Kidney (tissue), 14 donors: ENCODE measurements around the gene CEBPA. TPM values are rescaled to one million over a fixed set of nuclear protein-coding genes. Genes with fewer than 3 reads are reported as not detected.

ENCODE experiments used
- DNase-seq, 5 donors: peaks; one replicate each; pipeline ENCODE4 v3.0.0-alpha.2; 2013 to 2020
- FAIRE-seq: peaks from 2 replicates; lab custom pipeline; 2012; peaks lifted over from hg19 to GRCh38; lab: Jason Lieb, UNC
- H3K27ac ChIP-seq, 2 donors: one replicate each; pipeline ENCODE4 v1.7.0; 2013; ENCODE audit warnings: low read depth in 2 of 2, low read length in 2 of 2, inconsistent platforms in 1 of 2
- H3K27me3 ChIP-seq: one replicate; pipeline ENCODE4 v1.7.1; 2013; ENCODE audit warnings: low read length, inconsistent platforms; ENCODE audit not compliant: control insufficient read depth, insufficient read depth
- H3K36me3 ChIP-seq, 3 donors: one replicate each; pipeline versions ENCODE4 v1.7.0 to v1.7.1; 2013; ENCODE audit warnings: low read length in 3 of 3, control low read depth in 1 of 3, inconsistent platforms in 1 of 3; ENCODE audit not compliant: insufficient read depth in 3 of 3, control insufficient read depth in 2 of 3
- H3K4me1 ChIP-seq, 3 donors: one replicate each; pipeline versions ENCODE4 v1.7.0 to v1.7.1; 2013; ENCODE audit warnings: low read length in 3 of 3, inconsistent platforms in 1 of 3, low read depth in 1 of 3; ENCODE audit not compliant: control insufficient read depth in 2 of 3, insufficient read depth in 2 of 3
- H3K4me3 ChIP-seq, 3 donors: one replicate each; pipeline versions ENCODE4 v1.7.0 to v1.8.1; 2013; ENCODE audit warnings: low read length in 3 of 3, control low read depth in 1 of 3, inconsistent platforms in 1 of 3
- H3K9ac ChIP-seq, 3 donors: one replicate each; pipeline versions ENCODE4 v1.7.0 to v1.7.1; 2013; ENCODE audit warnings: low read length in 3 of 3, control low read depth in 1 of 3, inconsistent platforms in 1 of 3
- H3K9me3 ChIP-seq, 3 donors: one replicate each; pipeline versions ENCODE4 v1.7.0 to v1.7.1; 2013; ENCODE audit warnings: low read length in 3 of 3, control low read depth in 1 of 3, inconsistent platforms in 1 of 3; ENCODE audit not compliant: control insufficient read depth in 2 of 3, insufficient read depth in 1 of 3
- intact Hi-C: fragments of 100-400 bp; cut with DNase I; formaldehyde crosslinking; loops from one replicate; pipeline ENCODE4 v1.11.1; 2022
- polyA plus RNA-seq: library from polyadenylated mRNA; stranded (reverse); fragments of 350-450 nt; fragmentation: Illumina TruSeq; extraction: RNeasy Lipid Tissue Mini Kit (QIAGEN cat#74804); gene quantifications from one replicate; pipeline ENCODE4 v1.2.3, GENCODE V29; 2014; ENCODE audit warnings: low read depth, low replicate concordance; ENCODE audit not compliant: insufficient read depth
- total RNA-seq: library from RNA; stranded (reverse); fragmentation: NEBNext Ultra II Directional; extraction: Animal tissue kit (Norgen Biotek cat#: 25700); gene quantifications from one replicate; pipeline ENCODE4 v1.2.1, GENCODE V29; 2021
- TF ChIP-seq, protein P1 (sequence below): IDR thresholded peaks from 3 replicates; pipeline ENCODE4 v1.5.1; 2012; ENCODE audit warnings: mild to moderate bottlenecking, moderate library complexity, borderline replicate concordance; ENCODE audit not compliant: insufficient read depth; ENCODE audit errors: extremely low read depth
- donor health status: control.
- donor health status: control.
- donor health status: control.
- donor health status: control.
- donor health status: control.
- donor health status: DM: yes; HTN: yes; CAD: no.
- donor health status: Normal renal cell carcinoma (clear cell type).

CEBPA gene
- total and polyA plus RNA-seq, 2 donors from 2014 or later: 6.6 to 7.1 TPM

DNA sequence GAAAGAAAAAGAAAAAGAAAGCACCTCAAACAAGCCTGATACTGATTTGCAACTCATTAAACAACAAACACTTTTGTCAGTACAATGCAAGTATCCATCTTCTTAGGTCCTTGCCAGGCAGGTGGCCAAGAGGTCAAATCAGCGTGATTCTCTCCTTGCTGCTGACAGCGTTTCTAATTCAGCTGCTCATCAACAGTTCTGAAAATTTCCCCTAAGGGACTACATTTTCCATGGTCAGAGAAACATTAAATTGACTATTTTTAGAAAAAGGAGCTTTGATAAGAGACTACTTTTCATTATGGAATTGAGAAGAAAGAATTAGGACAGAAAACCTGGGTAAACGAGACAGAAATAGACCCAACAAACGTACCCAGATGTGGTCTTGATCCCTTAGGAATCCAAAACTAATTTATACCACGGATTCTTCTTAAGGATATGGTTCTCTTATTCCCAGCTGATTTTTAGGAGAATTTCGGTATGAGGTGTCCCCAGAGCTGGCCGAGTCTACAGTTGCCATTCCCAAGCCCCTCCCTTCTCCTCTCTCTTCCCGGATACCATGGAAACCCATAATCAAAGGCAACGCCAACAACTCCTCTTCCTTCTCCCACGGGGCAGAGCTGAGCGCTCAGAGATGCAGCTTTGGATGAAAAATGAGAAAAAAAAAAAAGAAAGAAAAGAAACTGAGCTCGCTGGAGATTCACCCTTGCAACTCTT, 41.7 kb upstream of the CEBPA start:
- DNase-seq (peak in 2 of 5 donors; percentile 15 to 27), FAIRE-seq (no peak)
- intact Hi-C loops: no loop called here
- Histone ChIP-seq H3K9me3 (no peaks in the 10 kb centered on the region), H3K4me1 (no peaks in the 10 kb centered on the region), H3K27ac (no peak overlapping the region), H3K36me3 (no peaks in the 10 kb centered on the region), H3K9ac (no peak overlapping the region), H3K4me3 (no peak overlapping the region), H3K27me3 (no peaks in the 10 kb centered on the region)
- TF ChIP-seq, protein P1, sequence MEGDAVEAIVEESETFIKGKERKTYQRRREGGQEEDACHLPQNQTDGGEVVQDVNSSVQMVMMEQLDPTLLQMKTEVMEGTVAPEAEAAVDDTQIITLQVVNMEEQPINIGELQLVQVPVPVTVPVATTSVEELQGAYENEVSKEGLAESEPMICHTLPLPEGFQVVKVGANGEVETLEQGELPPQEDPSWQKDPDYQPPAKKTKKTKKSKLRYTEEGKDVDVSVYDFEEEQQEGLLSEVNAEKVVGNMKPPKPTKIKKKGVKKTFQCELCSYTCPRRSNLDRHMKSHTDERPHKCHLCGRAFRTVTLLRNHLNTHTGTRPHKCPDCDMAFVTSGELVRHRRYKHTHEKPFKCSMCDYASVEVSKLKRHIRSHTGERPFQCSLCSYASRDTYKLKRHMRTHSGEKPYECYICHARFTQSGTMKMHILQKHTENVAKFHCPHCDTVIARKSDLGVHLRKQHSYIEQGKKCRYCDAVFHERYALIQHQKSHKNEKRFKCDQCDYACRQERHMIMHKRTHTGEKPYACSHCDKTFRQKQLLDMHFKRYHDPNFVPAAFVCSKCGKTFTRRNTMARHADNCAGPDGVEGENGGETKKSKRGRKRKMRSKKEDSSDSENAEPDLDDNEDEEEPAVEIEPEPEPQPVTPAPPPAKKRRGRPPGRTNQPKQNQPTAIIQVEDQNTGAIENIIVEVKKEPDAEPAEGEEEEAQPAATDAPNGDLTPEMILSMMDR: no peak

DNA sequence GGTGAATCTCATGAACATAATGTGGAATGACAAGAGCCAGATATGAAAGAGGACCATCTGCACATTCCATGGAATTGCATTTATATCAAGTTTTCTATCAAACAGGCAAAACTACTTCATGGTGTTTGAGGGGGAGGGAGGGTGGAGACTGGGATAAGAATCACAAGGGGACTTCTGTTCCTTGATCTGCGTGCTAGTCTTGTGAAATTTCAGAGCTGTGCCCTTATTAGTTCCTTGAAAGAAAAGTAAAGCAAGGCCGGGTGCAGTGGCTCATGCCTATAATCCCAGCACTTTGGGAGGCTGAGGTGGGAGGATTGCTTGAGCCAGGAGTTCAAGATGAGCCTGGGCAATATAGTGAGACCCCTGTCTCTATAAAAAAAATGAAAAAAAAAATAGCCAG, 41.0 kb upstream of the CEBPA start:
- Histone ChIP-seq H3K4me3 (no peak overlapping the region), H3K36me3 (no peaks in the 10 kb centered on the region), H3K27me3 (no peaks in the 10 kb centered on the region), H3K4me1 (no peaks in the 10 kb centered on the region), H3K9ac (no peak overlapping the region), H3K27ac (no peak overlapping the region), H3K9me3 (no peaks in the 10 kb centered on the region)
- DNase-seq (no peak), FAIRE-seq (no peak)
- TF ChIP-seq, protein P1: no peak
- intact Hi-C loops: no loop called here

DNA sequence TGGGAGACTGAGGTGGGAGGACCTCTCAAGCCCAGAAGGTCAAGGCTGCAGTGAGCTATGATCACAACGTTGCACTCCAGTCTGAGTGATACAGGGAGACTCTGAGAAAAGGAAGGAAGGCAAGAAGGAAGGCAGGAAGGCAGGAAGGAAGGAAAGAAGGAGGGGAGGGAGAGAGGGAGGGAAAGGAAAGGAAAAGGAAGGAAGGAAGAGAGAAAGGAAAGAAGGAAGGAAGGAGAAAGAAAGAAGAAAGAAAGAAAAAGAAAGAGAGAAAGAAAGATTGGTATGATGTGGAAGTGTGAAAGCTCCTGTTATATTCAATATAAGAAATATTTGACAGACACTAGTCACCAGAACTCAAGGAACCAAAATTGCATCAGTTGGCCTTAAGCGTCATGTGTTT, 38.7 kb upstream of the CEBPA start:
- no peaks in the 10 kb centered on the region for H3K36me3 ChIP-seq
- DNase-seq (no peak), FAIRE-seq (no peak)
- H3K27me3 ChIP-seq: no peaks in the 10 kb centered on the region
- intact Hi-C loops: no loop called here
- TF ChIP-seq, protein P1: no peak
- no peak overlapping the region for H3K27ac ChIP-seq
- H3K4me3 ChIP-seq: no peak overlapping the region
- H3K4me1 ChIP-seq: no peaks in the 10 kb centered on the region
- no peak overlapping the region for H3K9ac ChIP-seq
- H3K9me3 ChIP-seq: no peaks in the 10 kb centered on the region
